Kidney glomerular epithelial cell (primary cell): ENCODE results near the gene OR2T35.

Experiments
- DNase-seq: peaks from one replicate; lab custom pipeline; 2025; lab: John Stamatoyannopoulos, UW

The OR2T35 gene

GRCh38 chr1:248625971-248626370 lies 19.1 kb downstream of the OR2T35 start:
- no peak for DNase-seq

DNA sequence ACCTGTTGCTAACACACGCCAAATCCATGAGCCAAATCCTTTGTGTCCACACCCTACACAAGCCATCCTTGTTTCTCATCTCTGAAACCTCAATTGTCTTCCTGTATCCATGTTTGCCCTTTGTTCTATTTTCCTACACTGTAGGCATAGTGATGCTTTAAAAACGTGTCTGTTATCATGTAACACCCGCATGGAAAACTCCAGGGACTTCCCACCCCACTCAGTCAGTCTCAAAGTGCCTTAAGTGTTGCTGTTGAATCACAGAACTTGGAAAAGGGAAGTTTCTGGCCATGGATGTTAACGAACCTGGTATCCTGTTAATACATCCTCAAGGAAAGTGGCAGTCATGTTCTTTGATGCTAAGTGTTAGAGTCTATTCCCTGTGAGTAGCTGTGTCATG lies 19.9 kb downstream of the OR2T35 start:
- DNase-seq = no peak

DNA sequence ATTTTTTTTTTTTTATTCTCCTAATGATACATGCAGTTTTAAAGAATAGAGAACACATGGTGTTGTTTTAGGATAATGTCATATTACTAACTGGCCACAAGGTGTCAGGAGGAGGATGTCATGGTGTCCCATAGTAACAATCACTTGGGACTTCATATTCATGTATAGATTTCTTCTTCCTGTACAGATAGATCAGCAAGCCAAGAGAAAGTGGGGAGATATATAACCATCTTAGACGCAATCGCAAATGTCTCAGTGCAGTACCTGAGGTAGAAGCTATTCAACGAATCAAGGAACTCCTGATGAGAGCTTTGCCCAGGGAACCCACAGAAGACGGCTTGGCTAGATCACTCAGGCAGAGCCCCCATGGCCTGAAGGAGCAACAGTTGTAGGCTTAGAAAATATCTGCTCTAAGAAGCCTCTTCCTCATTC lies 22.5 kb downstream of the OR2T35 start:
- no peak for DNase-seq

GRCh38 chr1:248621770-248622169 lies 23.3 kb downstream of the OR2T35 start:
- no peak for DNase-seq

- peak; percentile 1 for DNase-seq
These were observed 26.2 kb downstream of the OR2T35 start for GRCh38 chr1:248618878-248619277.

DNA sequence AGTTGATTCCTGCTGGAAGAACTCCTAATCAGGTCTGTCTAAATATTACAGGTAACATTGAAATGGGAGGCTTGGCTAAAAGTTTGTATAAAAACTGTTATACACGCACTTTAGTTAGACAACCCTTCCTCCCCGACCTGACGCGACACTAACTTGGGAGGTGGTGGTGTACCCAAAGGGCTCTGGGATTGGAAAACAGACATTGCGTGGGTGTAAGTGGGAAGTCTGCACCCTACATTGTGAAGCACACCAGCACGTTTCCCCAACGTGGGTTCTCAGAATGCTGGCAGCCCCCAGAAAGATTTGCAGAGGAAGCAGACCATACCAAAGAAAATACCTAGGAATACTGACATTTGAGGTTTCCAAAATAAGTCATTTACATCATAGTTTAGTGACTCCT lies 27.0 kb downstream of the OR2T35 start:
- no peak for DNase-seq

GRCh38 chr1:248613742-248614141 lies 31.3 kb downstream of the OR2T35 start:
- DNase-seq = no peak

DNA sequence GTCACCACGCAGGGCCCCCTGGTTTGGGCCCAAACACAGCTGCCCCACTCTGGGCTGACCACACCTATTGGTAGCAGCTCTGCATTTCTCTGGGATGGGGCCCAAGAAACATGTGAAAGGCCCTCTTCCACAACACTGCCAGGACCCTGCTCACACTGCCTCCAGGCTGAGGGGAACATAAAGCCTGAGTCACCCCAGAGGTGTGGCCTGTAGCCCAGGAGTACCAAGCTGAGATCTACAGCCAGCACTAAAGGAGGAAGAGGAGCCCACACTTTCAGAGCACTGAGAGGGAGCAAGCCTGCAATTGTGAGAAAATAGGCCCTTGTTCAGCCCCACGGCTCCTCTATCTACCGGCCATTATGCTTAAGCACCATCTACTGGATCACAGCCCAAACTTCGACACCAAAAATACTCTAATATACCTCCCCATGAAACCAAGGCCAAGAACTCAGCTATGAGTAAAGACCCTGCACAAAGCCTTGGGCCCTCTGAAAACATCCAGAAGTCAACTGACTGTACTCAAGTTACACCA lies 33.1 kb downstream of the OR2T35 start:
- no peak for DNase-seq

GRCh38 chr1:248610301-248610700 lies 34.8 kb downstream of the OR2T35 start:
- DNase-seq = no peak

DNA sequence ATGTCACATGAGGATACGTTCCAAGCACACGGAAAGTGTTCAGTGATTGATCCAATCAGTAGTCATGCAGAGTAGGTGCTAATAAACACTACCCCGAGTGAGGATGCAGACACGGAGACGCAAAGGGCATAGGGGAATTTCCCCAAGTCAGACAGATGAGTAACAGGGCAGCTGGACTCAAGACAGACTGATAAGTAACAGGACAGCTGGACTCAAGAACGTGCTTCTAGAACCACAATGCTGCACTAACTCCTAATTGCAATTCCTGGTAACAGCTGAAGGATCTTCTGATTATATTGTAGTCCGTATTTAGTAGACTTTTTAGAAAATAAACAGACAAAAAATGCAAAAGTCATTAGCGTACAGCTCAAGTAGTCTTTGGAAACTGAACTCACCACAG lies 45.7 kb downstream of the OR2T35 start:
- DNase-seq = no peak

DNA sequence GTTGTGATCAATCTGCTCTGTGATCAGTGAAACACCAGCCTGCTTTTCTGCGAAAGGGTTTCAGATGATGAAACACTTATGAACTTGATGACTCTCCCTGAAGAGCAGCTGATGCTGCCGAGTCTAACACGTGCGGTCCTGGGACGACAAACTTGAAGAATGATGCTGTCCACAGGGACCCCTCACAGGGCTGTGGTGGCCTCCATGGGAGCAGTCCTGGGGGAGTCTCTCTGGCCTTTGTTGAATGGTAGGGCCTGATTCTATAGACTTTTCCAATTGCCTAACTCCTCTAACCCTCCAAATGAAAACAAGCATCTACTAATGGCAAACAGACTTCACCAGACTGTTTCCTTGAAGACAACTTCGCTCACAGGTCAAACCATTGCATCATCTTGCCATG lies 47.5 kb downstream of the OR2T35 start, which contains the start of gene OR2T10:
OR2T10 (minus strand) TSS at position 112 of the 400 bp plus-strand sequence. CDS start 3,932 bp downstream, outside the sequence.
- DNase-seq = no peak

DNA sequence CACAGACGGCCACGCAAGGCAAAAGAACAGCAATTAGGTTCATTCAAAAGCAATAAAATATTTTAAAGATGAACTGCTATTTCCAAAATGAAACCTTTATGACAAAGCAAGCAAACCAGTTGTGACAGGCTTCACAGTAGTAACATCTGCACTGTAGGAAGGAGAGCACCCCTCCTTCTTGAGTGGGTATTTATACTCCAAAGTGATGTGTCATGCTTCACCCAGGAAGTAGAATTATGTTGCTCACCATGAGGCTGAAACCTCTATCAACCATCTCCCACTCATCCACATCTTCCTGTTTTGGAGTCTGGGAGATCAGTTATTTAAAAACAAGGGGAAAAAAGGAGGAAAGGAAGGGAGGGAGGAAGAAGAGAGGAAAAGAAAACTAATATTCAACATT lies 48.5 kb downstream of the OR2T35 start:
- DNase-seq = no peak

- no peak for DNase-seq
These were observed 51.9 kb downstream of the OR2T35 start for GRCh38 chr1:248593226-248593625.

- DNase-seq = no peak
These were observed 52.4 kb downstream of the OR2T35 start for GRCh38 chr1:248592655-248593054.

GRCh38 chr1:248590055-248590454 lies 55.0 kb downstream of the OR2T35 start:
- no peak for DNase-seq

- no peak for DNase-seq
These were observed 55.7 kb downstream of the OR2T35 start for GRCh38 chr1:248589334-248589733.
